H9 (cell line): ENCODE measurements around the gene XAF1. TPM values are rescaled to one million over a fixed set of nuclear protein-coding genes. Genes with fewer than 3 reads are reported as not detected.
A peak's percentile ranks its signal among the peaks of the same experiment; 100 is the strongest.

Experiments
- DNase-seq: peaks from one replicate; pipeline ENCODE4 v3.0.0-alpha.2; 2017
- H2AFZ ChIP-seq: one replicate; pipeline ENCODE4 v1.6.1; 2013; ENCODE audit warnings: mild to moderate bottlenecking, low read length, control low read depth, moderate library complexity
- H2AK5ac ChIP-seq: 2 replicates; pipeline ENCODE4 v1.6.1; 2013; ENCODE audit warnings: low read length, control low read depth, mixed read lengths; ENCODE audit not compliant: insufficient read length
- H2BK120ac ChIP-seq: one replicate; pipeline ENCODE4 v1.6.1; 2013; ENCODE audit warnings: low read depth, mild to moderate bottlenecking, low read length, control low read depth, inconsistent platforms; ENCODE audit not compliant: poor library complexity, severe bottlenecking
- H2BK12ac ChIP-seq: 2 replicates; pipeline ENCODE4 v1.6.1; 2013; ENCODE audit warnings: low read length, control low read depth, mixed read lengths, low read depth; ENCODE audit not compliant: insufficient read length
- H2BK15ac ChIP-seq: 2 replicates; pipeline ENCODE4 v1.6.1; 2013; ENCODE audit warnings: low read depth, low read length, control low read depth
- H2BK20ac ChIP-seq: one replicate; pipeline ENCODE4 v1.6.1; 2013; ENCODE audit warnings: low read depth, mild to moderate bottlenecking, low read length, control low read depth, inconsistent platforms; ENCODE audit not compliant: poor library complexity, severe bottlenecking
- H2BK5ac ChIP-seq: 2 replicates; pipeline ENCODE4 v1.6.1; 2013; ENCODE audit warnings: low read length, control low read depth, mixed read lengths; ENCODE audit not compliant: insufficient read length
- H3K14ac ChIP-seq: 2 replicates; pipeline ENCODE4 v1.6.1; 2013; ENCODE audit warnings: low read length, control low read depth; ENCODE audit not compliant: insufficient read depth
- H3K18ac ChIP-seq: 2 replicates; pipeline ENCODE4 v1.6.1; 2013; ENCODE audit warnings: low read depth, mild to moderate bottlenecking, mixed read lengths, low read length, control low read depth; ENCODE audit not compliant: insufficient read length
- H3K23ac ChIP-seq: 2 replicates; pipeline ENCODE4 v1.6.1; 2013; ENCODE audit warnings: low read length, control low read depth, mixed read lengths, low read depth; ENCODE audit not compliant: insufficient read length
- H3K23me2 ChIP-seq: 2 replicates; pipeline ENCODE4 v1.6.1; 2013; ENCODE audit warnings: low read depth, mild to moderate bottlenecking, mixed read lengths, low read length, control low read depth; ENCODE audit not compliant: insufficient read length, poor library complexity, severe bottlenecking
- H3K27ac ChIP-seq: 2 replicates; pipeline ENCODE4 v1.5.1; 2013; ENCODE audit warnings: low read length, control low read depth, mixed read lengths, low read depth; ENCODE audit not compliant: insufficient read length
- H3K27me3 ChIP-seq: 2 replicates; pipeline ENCODE4 v1.6.1; 2013; ENCODE audit warnings: low read length, control low read depth, inconsistent platforms; ENCODE audit not compliant: insufficient read depth
- H3K4ac ChIP-seq: 2 replicates; pipeline ENCODE4 v1.6.1; 2013; ENCODE audit warnings: low read depth, mild to moderate bottlenecking, control low read depth, inconsistent platforms, low read length, moderate library complexity
- H3K4me1 ChIP-seq: 2 replicates; pipeline ENCODE4 v1.6.1; 2013; ENCODE audit warnings: low read length, control low read depth, inconsistent platforms; ENCODE audit not compliant: insufficient read depth
- H3K4me2 ChIP-seq: 2 replicates; pipeline ENCODE4 v1.6.1; 2013; ENCODE audit warnings: low read length, control low read depth, mixed read lengths; ENCODE audit not compliant: insufficient read length, insufficient read depth
- H3K56ac ChIP-seq: 2 replicates; pipeline ENCODE4 v1.6.1; 2013; ENCODE audit warnings: low read depth, mild to moderate bottlenecking, mixed read lengths, low read length, control low read depth; ENCODE audit not compliant: insufficient read length
- H3K79me1 ChIP-seq: 2 replicates; pipeline ENCODE4 v1.6.1; 2013; ENCODE audit warnings: low read depth, mild to moderate bottlenecking, moderate library complexity, low read length, control low read depth, inconsistent platforms; ENCODE audit not compliant: insufficient read depth, poor library complexity, severe bottlenecking
- H3K79me2 ChIP-seq: 2 replicates; pipeline ENCODE4 v1.6.1; 2013; ENCODE audit warnings: low read length, control low read depth, inconsistent platforms; ENCODE audit not compliant: insufficient read depth
- H3K9ac ChIP-seq: 2 replicates; pipeline ENCODE4 v1.6.1; 2013; ENCODE audit warnings: low read length, control low read depth, mixed read lengths; ENCODE audit not compliant: insufficient read length; ENCODE audit errors: extremely low read depth
- H3K9me3 ChIP-seq: one replicate; pipeline ENCODE4 v1.6.1; 2013; ENCODE audit warnings: low read depth, low read length, inconsistent platforms; ENCODE audit not compliant: control insufficient read depth
- H3T11ph ChIP-seq: one replicate; pipeline ENCODE4 v1.6.1; 2013; ENCODE audit warnings: mild to moderate bottlenecking, low read length, control low read depth, inconsistent platforms
- H4K20me1 ChIP-seq: one replicate; pipeline ENCODE4 v1.6.1; 2013; ENCODE audit not compliant: control insufficient read depth, insufficient read length, insufficient read depth
- H4K5ac ChIP-seq: 2 replicates; pipeline ENCODE4 v1.6.1; 2013; ENCODE audit warnings: low read depth, mild to moderate bottlenecking, mixed read lengths, low read length, control low read depth; ENCODE audit not compliant: insufficient read length
- H4K8ac ChIP-seq: replicated peaks from 2 replicates; pipeline ENCODE4 v1.6.1; 2013; ENCODE audit warnings: low read length, control low read depth, mixed read lengths, low read depth; ENCODE audit not compliant: insufficient read length
- H4K91ac ChIP-seq: 2 replicates; pipeline ENCODE4 v1.6.1; 2013; ENCODE audit warnings: low read depth, mild to moderate bottlenecking, moderate library complexity, mixed read lengths, low read length, control low read depth; ENCODE audit not compliant: insufficient read length
- H3K27ac Mint-ChIP-seq, 3 experiments: 2 replicates in 2 of 3; 3 replicates in 1 of 3; pipeline ENCODE4 v1.8.0; 2020 to 2021; ENCODE audit warnings: mixed read lengths in 3 of 3, mild to moderate bottlenecking in 1 of 3, moderate library complexity in 1 of 3
- H3K27me3 Mint-ChIP-seq: 2 replicates; pipeline ENCODE4 v1.8.0; 2021; ENCODE audit warnings: low read depth, mild to moderate bottlenecking, moderate library complexity, mixed read lengths
- H3K36me3 Mint-ChIP-seq, 3 experiments: 2 replicates in 2 of 3; 3 replicates in 1 of 3; pipeline ENCODE4 v1.8.0; 2020 to 2021; ENCODE audit warnings: low read depth in 3 of 3, mixed read lengths in 3 of 3; ENCODE audit not compliant: insufficient read depth in 1 of 3
- H3K4me1 Mint-ChIP-seq, 2 experiments: 2 replicates each; pipeline ENCODE4 v1.8.0; 2020; ENCODE audit warnings: mixed read lengths in 2 of 2
- H3K4me3 Mint-ChIP-seq, 2 experiments: 2 replicates in 1 of 2; 3 replicates in 1 of 2; pipeline ENCODE4 v1.8.0; 2020 to 2021; ENCODE audit warnings: mild to moderate bottlenecking in 2 of 2, mixed read lengths in 2 of 2, moderate library complexity in 1 of 2
- H3K9me3 Mint-ChIP-seq, 2 experiments: 2 replicates in 1 of 2; 3 replicates in 1 of 2; pipeline ENCODE4 v1.8.0; 2020; ENCODE audit warnings: mild to moderate bottlenecking in 2 of 2, mixed read lengths in 2 of 2, moderate library complexity in 1 of 2
- CTCF ChIP-seq: fragments of 200-600 bp; sonication (generic); conservative IDR thresholded peaks from 3 replicates; pipeline ENCODE4 v1.8.0; 2021; ENCODE audit warnings: antibody characterized with exemption, mild to moderate bottlenecking
- WGBS: extraction: QIAGEN DNeasy Blood & Tissue Kit; methylation state at CpG from one replicate; pipeline ENCODE4 v1.1.7; 2013; ENCODE audit warnings: missing lambda C conversion rate, low lambda C conversion rate, mixed read lengths; ENCODE audit not compliant: insufficient read length; ENCODE audit errors: extremely low coverage; 5-methylcytosine and 5-hydroxymethylcytosine counted together
- total RNA-seq: library from RNA; stranded (reverse); gene quantifications from 2 replicates; pipeline ENCODE4 v1.2.1, GENCODE V29; 2021

XAF1 gene
- total RNA-seq, 1 experiment from 2014 or later, result not detected

DNA sequence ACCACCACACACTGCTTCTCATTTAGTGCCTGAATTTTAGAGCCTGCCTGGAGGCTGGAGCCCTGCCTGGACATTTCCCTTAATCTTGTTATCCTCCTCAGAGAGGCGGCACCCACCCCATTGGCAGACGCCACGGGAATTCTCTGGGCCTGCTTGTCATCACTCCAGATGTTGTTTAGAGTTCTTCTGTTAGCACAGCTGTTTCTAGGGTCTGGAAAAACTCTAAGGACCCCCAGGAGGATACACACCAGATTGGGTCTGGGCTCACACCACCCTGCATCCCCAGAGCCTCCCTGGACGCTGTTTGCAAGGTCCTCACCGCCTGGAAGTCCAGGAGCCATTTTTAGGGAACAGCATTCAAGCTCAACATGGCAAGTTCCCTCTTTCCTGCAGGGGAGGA is 565 bp upstream of the XAF1 start:
- no peaks in the 10 kb centered on the region for H4K20me1 ChIP-seq
- no peak overlapping the region for H4K8ac ChIP-seq
- H2BK12ac ChIP-seq, result no peak overlapping the region
- H3K79me1 ChIP-seq, result no peaks in the 10 kb centered on the region
- H3K23ac ChIP-seq, result no peak overlapping the region
- H3K4me2 ChIP-seq, result no peak overlapping the region
- DNase-seq, result no peak
- H2BK15ac ChIP-seq, result no peak overlapping the region
- H3K56ac ChIP-seq, result no peak overlapping the region
- no peaks in the 10 kb centered on the region for H3K79me2 ChIP-seq
- H2BK5ac ChIP-seq, result no peak overlapping the region
- Mint-ChIP-seq H3K9me3 (no peaks in the 10 kb centered on the region), H3K4me3 (no peak overlapping the region), H3K27ac (peak overlapping the region in 1 of 3 experiments; percentile 5; a peak in 1 of 7 replicates), H3K4me1 (peaks cover 40 to 42% of the 10 kb centered on the region in 2 experiments), H3K27me3 (peaks cover 2% of the 10 kb centered on the region), H3K36me3 (peaks cover 0 to 2% (median 0%) of the 10 kb centered on the region in 3 experiments; a peak in 1 of 7 replicates)
- TF ChIP-seq CTCF, result no peak
- H3K4ac ChIP-seq, result no peak overlapping the region
- no peak overlapping the region for H3T11ph ChIP-seq
- WGBS, result no CpG with 5 or more reads among the region's 5 CpGs
- H3K23me2 ChIP-seq, result no peaks in the 10 kb centered on the region
- H4K91ac ChIP-seq, result no peak overlapping the region
- H3K9me3 ChIP-seq, result no peaks in the 10 kb centered on the region
- H3K14ac ChIP-seq, result no peak overlapping the region
- H2AFZ ChIP-seq, result no peak overlapping the region
- no peak overlapping the region for H3K27ac ChIP-seq
- H3K9ac ChIP-seq, result no peak overlapping the region
- H3K18ac ChIP-seq, result no peak overlapping the region
- no peak overlapping the region for H2BK120ac ChIP-seq
- H4K5ac ChIP-seq, result no peak overlapping the region
- H3K4me1 ChIP-seq, result peaks cover 9% of the 10 kb centered on the region; the same call in 1 of the 2 replicates
- no peak overlapping the region for H2AK5ac ChIP-seq
- no peak overlapping the region for H2BK20ac ChIP-seq
- H3K27me3 ChIP-seq, result no peaks in the 10 kb centered on the region
